H9 (cell line): ENCODE results near the gene ZFPL1. TPM values are rescaled to one million over a fixed set of nuclear protein-coding genes. Genes with fewer than 3 reads are reported as not detected.

Source experiments
- DNase-seq: peaks from one replicate; pipeline ENCODE4 v3.0.0-alpha.2; 2017
- H2AFZ ChIP-seq: one replicate; pipeline ENCODE4 v1.6.1; 2013; ENCODE audit warnings: mild to moderate bottlenecking, low read length, control low read depth, moderate library complexity
- H2AK5ac ChIP-seq: 2 replicates; pipeline ENCODE4 v1.6.1; 2013; ENCODE audit warnings: low read length, control low read depth, mixed read lengths; ENCODE audit not compliant: insufficient read length
- H2BK120ac ChIP-seq: one replicate; pipeline ENCODE4 v1.6.1; 2013; ENCODE audit warnings: low read depth, mild to moderate bottlenecking, low read length, control low read depth, inconsistent platforms; ENCODE audit not compliant: poor library complexity, severe bottlenecking
- H2BK12ac ChIP-seq: 2 replicates; pipeline ENCODE4 v1.6.1; 2013; ENCODE audit warnings: low read length, control low read depth, mixed read lengths, low read depth; ENCODE audit not compliant: insufficient read length
- H2BK15ac ChIP-seq: 2 replicates; pipeline ENCODE4 v1.6.1; 2013; ENCODE audit warnings: low read depth, low read length, control low read depth
- H2BK20ac ChIP-seq: one replicate; pipeline ENCODE4 v1.6.1; 2013; ENCODE audit warnings: low read depth, mild to moderate bottlenecking, low read length, control low read depth, inconsistent platforms; ENCODE audit not compliant: poor library complexity, severe bottlenecking
- H2BK5ac ChIP-seq: 2 replicates; pipeline ENCODE4 v1.6.1; 2013; ENCODE audit warnings: low read length, control low read depth, mixed read lengths; ENCODE audit not compliant: insufficient read length
- H3K14ac ChIP-seq: 2 replicates; pipeline ENCODE4 v1.6.1; 2013; ENCODE audit warnings: low read length, control low read depth; ENCODE audit not compliant: insufficient read depth
- H3K18ac ChIP-seq: 2 replicates; pipeline ENCODE4 v1.6.1; 2013; ENCODE audit warnings: low read depth, mild to moderate bottlenecking, mixed read lengths, low read length, control low read depth; ENCODE audit not compliant: insufficient read length
- H3K23ac ChIP-seq: 2 replicates; pipeline ENCODE4 v1.6.1; 2013; ENCODE audit warnings: low read length, control low read depth, mixed read lengths, low read depth; ENCODE audit not compliant: insufficient read length
- H3K23me2 ChIP-seq: 2 replicates; pipeline ENCODE4 v1.6.1; 2013; ENCODE audit warnings: low read depth, mild to moderate bottlenecking, mixed read lengths, low read length, control low read depth; ENCODE audit not compliant: insufficient read length, poor library complexity, severe bottlenecking
- H3K27ac ChIP-seq: 2 replicates; pipeline ENCODE4 v1.5.1; 2013; ENCODE audit warnings: low read length, control low read depth, mixed read lengths, low read depth; ENCODE audit not compliant: insufficient read length
- H3K27me3 ChIP-seq: 2 replicates; pipeline ENCODE4 v1.6.1; 2013; ENCODE audit warnings: low read length, control low read depth, inconsistent platforms; ENCODE audit not compliant: insufficient read depth
- H3K4ac ChIP-seq: 2 replicates; pipeline ENCODE4 v1.6.1; 2013; ENCODE audit warnings: low read depth, mild to moderate bottlenecking, control low read depth, inconsistent platforms, low read length, moderate library complexity
- H3K4me1 ChIP-seq: 2 replicates; pipeline ENCODE4 v1.6.1; 2013; ENCODE audit warnings: low read length, control low read depth, inconsistent platforms; ENCODE audit not compliant: insufficient read depth
- H3K4me2 ChIP-seq: 2 replicates; pipeline ENCODE4 v1.6.1; 2013; ENCODE audit warnings: low read length, control low read depth, mixed read lengths; ENCODE audit not compliant: insufficient read length, insufficient read depth
- H3K56ac ChIP-seq: 2 replicates; pipeline ENCODE4 v1.6.1; 2013; ENCODE audit warnings: low read depth, mild to moderate bottlenecking, mixed read lengths, low read length, control low read depth; ENCODE audit not compliant: insufficient read length
- H3K79me1 ChIP-seq: 2 replicates; pipeline ENCODE4 v1.6.1; 2013; ENCODE audit warnings: low read depth, mild to moderate bottlenecking, moderate library complexity, low read length, control low read depth, inconsistent platforms; ENCODE audit not compliant: insufficient read depth, poor library complexity, severe bottlenecking
- H3K79me2 ChIP-seq: 2 replicates; pipeline ENCODE4 v1.6.1; 2013; ENCODE audit warnings: low read length, control low read depth, inconsistent platforms; ENCODE audit not compliant: insufficient read depth
- H3K9ac ChIP-seq: 2 replicates; pipeline ENCODE4 v1.6.1; 2013; ENCODE audit warnings: low read length, control low read depth, mixed read lengths; ENCODE audit not compliant: insufficient read length; ENCODE audit errors: extremely low read depth
- H3K9me3 ChIP-seq: one replicate; pipeline ENCODE4 v1.6.1; 2013; ENCODE audit warnings: low read depth, low read length, inconsistent platforms; ENCODE audit not compliant: control insufficient read depth
- H3T11ph ChIP-seq: one replicate; pipeline ENCODE4 v1.6.1; 2013; ENCODE audit warnings: mild to moderate bottlenecking, low read length, control low read depth, inconsistent platforms
- H4K20me1 ChIP-seq: one replicate; pipeline ENCODE4 v1.6.1; 2013; ENCODE audit not compliant: control insufficient read depth, insufficient read length, insufficient read depth
- H4K5ac ChIP-seq: 2 replicates; pipeline ENCODE4 v1.6.1; 2013; ENCODE audit warnings: low read depth, mild to moderate bottlenecking, mixed read lengths, low read length, control low read depth; ENCODE audit not compliant: insufficient read length
- H4K8ac ChIP-seq: replicated peaks from 2 replicates; pipeline ENCODE4 v1.6.1; 2013; ENCODE audit warnings: low read length, control low read depth, mixed read lengths, low read depth; ENCODE audit not compliant: insufficient read length
- H4K91ac ChIP-seq: 2 replicates; pipeline ENCODE4 v1.6.1; 2013; ENCODE audit warnings: low read depth, mild to moderate bottlenecking, moderate library complexity, mixed read lengths, low read length, control low read depth; ENCODE audit not compliant: insufficient read length
- H3K27ac Mint-ChIP-seq, 3 experiments: 2 replicates in 2 of 3; 3 replicates in 1 of 3; pipeline ENCODE4 v1.8.0; 2020 to 2021; ENCODE audit warnings: mixed read lengths in 3 of 3, mild to moderate bottlenecking in 1 of 3, moderate library complexity in 1 of 3
- H3K27me3 Mint-ChIP-seq: 2 replicates; pipeline ENCODE4 v1.8.0; 2021; ENCODE audit warnings: low read depth, mild to moderate bottlenecking, moderate library complexity, mixed read lengths
- H3K36me3 Mint-ChIP-seq, 3 experiments: 2 replicates in 2 of 3; 3 replicates in 1 of 3; pipeline ENCODE4 v1.8.0; 2020 to 2021; ENCODE audit warnings: low read depth in 3 of 3, mixed read lengths in 3 of 3; ENCODE audit not compliant: insufficient read depth in 1 of 3
- H3K4me1 Mint-ChIP-seq, 2 experiments: 2 replicates each; pipeline ENCODE4 v1.8.0; 2020; ENCODE audit warnings: mixed read lengths in 2 of 2
- H3K4me3 Mint-ChIP-seq, 2 experiments: 2 replicates in 1 of 2; 3 replicates in 1 of 2; pipeline ENCODE4 v1.8.0; 2020 to 2021; ENCODE audit warnings: mild to moderate bottlenecking in 2 of 2, mixed read lengths in 2 of 2, moderate library complexity in 1 of 2
- H3K9me3 Mint-ChIP-seq, 2 experiments: 2 replicates in 1 of 2; 3 replicates in 1 of 2; pipeline ENCODE4 v1.8.0; 2020; ENCODE audit warnings: mild to moderate bottlenecking in 2 of 2, mixed read lengths in 2 of 2, moderate library complexity in 1 of 2
- CTCF ChIP-seq: fragments of 200-600 bp; sonication (generic); conservative IDR thresholded peaks from 3 replicates; pipeline ENCODE4 v1.8.0; 2021; ENCODE audit warnings: antibody characterized with exemption, mild to moderate bottlenecking
- WGBS: extraction: QIAGEN DNeasy Blood & Tissue Kit; methylation state at CpG from one replicate; pipeline ENCODE4 v1.1.7; 2013; ENCODE audit warnings: missing lambda C conversion rate, low lambda C conversion rate, mixed read lengths; ENCODE audit not compliant: insufficient read length; ENCODE audit errors: extremely low coverage; 5-methylcytosine and 5-hydroxymethylcytosine counted together
- total RNA-seq: library from RNA; stranded (reverse); gene quantifications from 2 replicates; pipeline ENCODE4 v1.2.1, GENCODE V29; 2021

ZFPL1 gene
- total RNA-seq, 1 experiment from 2014 or later, result 24.2 TPM

- peak overlapping the region; percentile 82 to 99 for H3K4me3 Mint-ChIP-seq
- Histone ChIP-seq H4K20me1 (no peaks in the 10 kb centered on the region), H3K23ac (no peak overlapping the region), H2BK20ac (no peak overlapping the region), H2BK15ac (no peak overlapping the region), H3K9ac (peak overlapping the region; percentile 27), H3K4me2 (peak overlapping the region; percentile 56), H3K79me2 (no peaks in the 10 kb centered on the region), H3K56ac (no peak overlapping the region), H4K91ac (no peak overlapping the region), H4K8ac (no peak overlapping the region), H3K4me1 (no peaks in the 10 kb centered on the region), H2AFZ (no peak overlapping the region), H2BK12ac (no peak overlapping the region), H3K18ac (no peak overlapping the region), H3K23me2 (peaks cover 18% of the 10 kb centered on the region), H3K4ac (no peak overlapping the region), H3T11ph (no peak overlapping the region), H2AK5ac (no peak overlapping the region), H2BK120ac (no peak overlapping the region), H3K27ac (no peak overlapping the region), H4K5ac (no peak overlapping the region), H3K9me3 (no peaks in the 10 kb centered on the region), H3K14ac (no peak overlapping the region), H2BK5ac (no peak overlapping the region), H3K79me1 (no peaks in the 10 kb centered on the region), H3K27me3 (no peaks in the 10 kb centered on the region)
- TF ChIP-seq CTCF, result no peak
- no peak for DNase-seq
- H3K36me3 Mint-ChIP-seq, result peaks cover 4 to 30% (median 28%) of the 10 kb centered on the region in 3 experiments
- peaks cover 17 to 25% of the 10 kb centered on the region in 2 experiments for H3K4me1 Mint-ChIP-seq
- H3K9me3 Mint-ChIP-seq, result no peaks in the 10 kb centered on the region
- no CpG with 5 or more reads among the region's 14 CpGs for WGBS
- peaks cover 1% of the 10 kb centered on the region; the same call in 1 of the 2 replicates for H3K27me3 Mint-ChIP-seq
- peak overlapping the region; percentile 23 to 91 (median 85); a peak in 4 of 7 replicates for H3K27ac Mint-ChIP-seq
Observed at GRCh38 chr11:65113361-65113756, 29.3 kb downstream of the ZFPL1 start.
